Measurements from ENCODE around the gene RFK.

RFK gene

DNA sequence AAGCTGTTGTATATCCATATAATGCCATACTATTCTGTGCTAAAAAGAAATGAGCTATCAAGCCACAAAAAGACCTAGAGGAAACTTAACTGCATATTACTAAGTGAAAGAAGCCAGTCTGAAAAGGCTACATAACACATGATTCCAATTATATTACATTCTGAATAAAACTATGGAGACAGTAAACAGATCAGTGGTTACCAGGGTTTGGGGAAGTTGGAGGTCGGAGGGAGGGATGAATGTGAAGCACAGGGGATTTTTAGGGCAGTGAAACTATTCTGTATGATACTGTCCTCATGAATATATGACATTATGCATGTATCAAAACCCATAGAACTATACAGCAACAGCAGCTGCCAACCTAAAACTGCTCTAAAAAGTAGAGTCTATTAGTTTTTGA, 5.6 kb upstream of the RFK start:
- no peak overlapping the region for H3K4me3 ChIP-seq (replicated peaks; ENCODE audit: low read depth, low read length)
- DNase-seq (ENCODE audit: low read depth), result no peak
- TF ChIP-seq CTCF (IDR thresholded peaks at IDR 0.05; ENCODE audit: low read length, missing control alignments), result no peak

DNA sequence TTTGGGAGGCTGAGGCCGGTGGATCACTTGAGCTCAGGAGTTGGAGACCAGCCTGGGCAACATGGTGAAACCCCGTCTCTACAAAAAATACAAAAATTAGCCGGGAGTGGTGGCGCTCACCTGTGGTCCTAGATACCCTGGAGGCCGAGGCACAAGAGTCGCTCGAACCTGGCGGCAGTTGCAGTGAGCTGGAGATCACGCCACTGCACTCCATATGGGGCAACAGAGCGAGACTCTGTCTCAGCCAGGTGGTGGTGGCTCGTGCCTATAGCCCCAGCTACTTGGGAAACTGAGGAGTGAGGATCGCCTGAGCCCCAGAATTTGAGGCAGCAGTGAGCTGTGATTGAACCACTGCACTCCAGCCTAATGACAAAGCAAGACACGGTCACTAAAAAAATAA, 2.4 kb upstream of the RFK start:
- no peak for TF ChIP-seq CTCF (IDR thresholded peaks at IDR 0.05; ENCODE audit: low read length, missing control alignments)
- H3K4me3 ChIP-seq (replicated peaks; ENCODE audit: low read depth, low read length), result no peak overlapping the region
- DNase-seq (ENCODE audit: low read depth), result no peak

GRCh38 chr9:76396144-76396543, 1.9 kb upstream of the RFK start:
- no peak for TF ChIP-seq CTCF (IDR thresholded peaks at IDR 0.05; ENCODE audit: low read length, missing control alignments)

GRCh38 chr9:76395381-76395780, 1.2 kb upstream of the RFK start:
- no peak for DNase-seq (ENCODE audit: low read depth)
- TF ChIP-seq CTCF (IDR thresholded peaks at IDR 0.05; ENCODE audit: low read length, missing control alignments), result no peak
- peak overlapping the region; percentile 88 for H3K4me3 ChIP-seq (replicated peaks; ENCODE audit: low read depth, low read length)

More at GRCh38 chr9:76396144-76396543, 1.9 kb upstream of the RFK start:
- H3K4me3 ChIP-seq (replicated peaks; ENCODE audit: low read depth, low read length), result no peak overlapping the region
- no peak for DNase-seq (ENCODE audit: low read depth)

DNA sequence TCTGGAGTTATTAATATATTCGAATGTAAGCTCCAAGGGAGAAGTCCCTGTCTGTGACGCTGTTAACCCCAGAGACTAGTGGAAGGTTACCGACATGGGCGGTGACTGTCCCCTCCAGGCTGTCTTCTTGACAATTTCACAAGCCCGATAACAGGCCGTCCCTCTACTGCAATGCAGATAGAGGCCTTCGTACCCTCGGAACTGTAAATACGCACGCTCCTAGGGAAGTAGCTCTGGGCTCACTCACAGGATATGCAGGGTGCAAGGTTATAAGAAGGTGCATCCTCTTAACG, 680 bp upstream of the RFK start:
- no peak for DNase-seq (ENCODE audit: low read depth)
- TF ChIP-seq CTCF (IDR thresholded peaks at IDR 0.05; ENCODE audit: low read length, missing control alignments), result no peak
- peak overlapping the region; percentile 88 for H3K4me3 ChIP-seq (replicated peaks; ENCODE audit: low read depth, low read length)

DNA sequence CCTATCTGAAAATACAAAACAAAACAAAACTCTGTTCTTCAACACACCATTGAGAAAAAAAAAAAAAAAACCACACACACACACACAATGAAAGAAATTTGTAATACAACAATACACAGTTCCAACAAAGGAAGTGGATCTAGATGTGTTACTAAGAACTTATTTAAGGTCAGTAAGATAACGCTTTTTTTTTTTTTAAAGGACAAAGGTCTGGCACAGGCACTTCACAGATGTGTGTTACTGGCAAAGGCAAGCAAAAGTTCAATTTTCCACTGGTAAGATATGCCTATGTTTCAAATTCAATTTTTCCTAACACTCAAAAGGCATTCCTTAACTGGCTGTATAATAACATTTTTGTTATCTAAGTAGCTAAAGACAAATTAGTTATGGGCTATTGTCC, 3.6 kb downstream of the RFK start:
- DNase-seq (ENCODE audit: low read depth), result no peak
- no peak overlapping the region for H3K4me3 ChIP-seq (replicated peaks; ENCODE audit: low read depth, low read length)
- TF ChIP-seq CTCF (IDR thresholded peaks at IDR 0.05; ENCODE audit: low read length, missing control alignments), result no peak

DNA sequence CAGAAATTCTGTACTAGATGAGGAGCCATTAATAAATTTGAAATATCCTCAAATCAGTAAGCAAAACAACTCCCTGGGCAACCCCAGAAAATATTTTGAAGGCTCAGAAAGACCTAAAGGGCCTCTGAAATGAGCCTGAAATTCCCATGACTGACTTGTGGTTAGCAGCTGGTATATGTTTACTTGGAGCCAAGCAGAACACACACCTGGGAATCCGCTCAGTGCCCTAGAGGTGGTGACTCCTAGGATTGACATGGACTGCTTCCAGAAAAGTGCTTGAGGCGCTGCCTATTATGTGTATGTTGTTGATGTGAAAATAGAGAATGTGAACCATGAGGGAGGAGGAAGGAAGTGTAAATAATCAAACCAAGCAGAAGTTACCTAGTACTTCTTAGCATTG, 14.7 kb downstream of the RFK start:
- no peak for TF ChIP-seq CTCF (IDR thresholded peaks at IDR 0.05; ENCODE audit: low read length, missing control alignments)
- DNase-seq (ENCODE audit: low read depth), result no peak
- no peak overlapping the region for H3K4me3 ChIP-seq (replicated peaks; ENCODE audit: low read depth, low read length)

Measured in fibroblast of pulmonary artery (primary cell).